ENCODE results near the gene NOVA2. TPM values are rescaled to one million over a fixed set of nuclear protein-coding genes. Genes with fewer than 3 reads are reported as not detected.

NOVA2 gene
- total RNA-seq, 1 experiment from 2014 or later, result not detected

DNA sequence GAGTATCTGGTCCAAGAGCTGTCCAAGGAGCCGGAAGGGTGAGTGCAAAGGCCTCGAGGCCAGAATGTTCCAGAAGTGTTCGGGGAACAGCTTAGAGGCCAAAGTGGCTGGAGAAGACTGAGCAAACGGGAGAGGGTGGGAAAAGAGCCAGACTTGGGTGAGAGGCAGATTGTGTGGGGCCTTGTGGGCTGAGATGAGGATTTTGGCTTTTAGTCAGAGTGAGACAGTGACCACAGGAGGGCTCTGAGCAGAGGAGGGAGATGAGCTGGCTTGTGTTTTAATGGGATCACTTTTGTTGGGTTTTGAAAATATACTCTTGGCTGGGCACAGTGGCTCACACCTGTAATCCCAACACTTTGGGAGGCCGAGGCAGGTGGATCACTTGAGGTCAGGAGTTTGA, 64.7 kb downstream of the NOVA2 start:
- H3K9me2 ChIP-seq (ENCODE audit: insufficient read depth), result no peaks in the 10 kb centered on the region
- peaks cover 14% of the 10 kb centered on the region for H3K4me1 ChIP-seq (replicated peaks; ENCODE audit: insufficient read depth)
- TF ChIP-seq EZH2 (IDR thresholded peaks at IDR 0.05; ENCODE audit: low read depth) (no peak), CTCF (conservative IDR thresholded peaks at IDR 0.05) (no peak)
- H3K36me3 ChIP-seq (ENCODE audit: low read depth), result no peaks in the 10 kb centered on the region
- no TSS peak for BruUV-seq (replicated peaks)
- DNase-seq, result no peak
- H3K4me3 ChIP-seq, result no peak overlapping the region
- H3K27me3 ChIP-seq (ENCODE audit: insufficient read depth, low read depth), result peaks cover 9% of the 10 kb centered on the region; the same call in 1 of the 2 replicates
- intact Hi-C loops (cut with micrococcal nuclease; ENCODE audit: unreplicated experiment), result no loop called here
- H3K4me2 ChIP-seq, result no peak overlapping the region
- no peaks in the 10 kb centered on the region for H3K79me2 ChIP-seq (ENCODE audit: low read depth)
- CTCF ChIA-PET, result no interaction called here
- POLR2A ChIA-PET (ENCODE audit: unreplicated experiment), result no interaction called here
- no peak overlapping the region for H2AFZ ChIP-seq
- H4K20me1 ChIP-seq (ENCODE audit: insufficient read depth), result no peaks in the 10 kb centered on the region
- no peak overlapping the region for H3K27ac ChIP-seq
- peaks cover 13% of the 10 kb centered on the region for H3F3A ChIP-seq (ENCODE audit: insufficient read depth, low read depth)
- H3K9me3 ChIP-seq (ENCODE audit: insufficient read depth, low read depth), result no peaks in the 10 kb centered on the region

GRCh38 chr19:45906221-45906620, 67.4 kb downstream of the NOVA2 start:
- H3K27me3 ChIP-seq (ENCODE audit: insufficient read depth, low read depth), result no peaks in the 10 kb centered on the region
- peaks cover 23% of the 10 kb centered on the region for H3K4me1 ChIP-seq (replicated peaks; ENCODE audit: insufficient read depth)
- POLR2A ChIA-PET (ENCODE audit: unreplicated experiment), result interaction anchor here (0.6 kb wide), 1 partner anchor 189 kb away, joined by 5 read pairs; no protein-coding TSS in a partner anchor
- peaks cover 23% of the 10 kb centered on the region for H3F3A ChIP-seq (ENCODE audit: insufficient read depth, low read depth)
- no peaks in the 10 kb centered on the region for H3K9me2 ChIP-seq (ENCODE audit: insufficient read depth)
- peaks cover 8% of the 10 kb centered on the region; the same call in 1 of the 2 replicates for H3K79me2 ChIP-seq (ENCODE audit: low read depth)
- peak in 1 of 2 experiments; percentile 72 for DNase-seq
- H2AFZ ChIP-seq, result peak overlapping the region; percentile 63; the same call in 1 of the 2 replicates
- no peak for TF ChIP-seq CTCF (conservative IDR thresholded peaks at IDR 0.05)
- TF ChIP-seq EZH2 (IDR thresholded peaks at IDR 0.05; ENCODE audit: low read depth), result no peak
- no peak overlapping the region for H3K4me3 ChIP-seq
- H3K4me2 ChIP-seq, result peak overlapping the region; percentile 58
- no peaks in the 10 kb centered on the region for H4K20me1 ChIP-seq (ENCODE audit: insufficient read depth)
- BruUV-seq (replicated peaks), result no TSS peak
- CTCF ChIA-PET, result no interaction called here
- intact Hi-C loops (cut with micrococcal nuclease; ENCODE audit: unreplicated experiment), result no loop called here
- H3K36me3 ChIP-seq (ENCODE audit: low read depth), result no peaks in the 10 kb centered on the region
- H3K27ac ChIP-seq, result peak overlapping the region; percentile 61
- no peaks in the 10 kb centered on the region for H3K9me3 ChIP-seq (ENCODE audit: insufficient read depth, low read depth)

DNA sequence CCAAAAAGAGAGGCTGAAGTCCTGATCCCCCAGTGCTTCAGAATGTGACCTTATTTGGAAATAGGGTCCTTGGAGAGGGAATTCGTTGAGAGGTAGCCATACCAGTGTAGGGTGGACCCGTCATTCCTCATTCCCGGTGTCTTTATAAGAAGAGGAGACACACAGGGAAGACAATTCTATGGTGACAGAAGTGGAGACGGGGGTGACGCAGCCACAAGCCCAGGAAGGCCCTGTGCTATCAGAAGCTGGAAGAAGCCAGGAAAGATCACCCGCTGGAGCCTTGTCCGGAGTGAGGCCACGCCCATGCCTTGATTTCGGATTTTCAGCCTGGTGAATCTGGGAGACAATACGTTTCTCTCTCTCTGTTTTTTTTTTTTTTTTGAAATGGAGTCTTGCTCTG, 68.7 kb downstream of the NOVA2 start:
- H3K27me3 ChIP-seq (ENCODE audit: insufficient read depth, low read depth), result no peaks in the 10 kb centered on the region
- H3K9me2 ChIP-seq (ENCODE audit: insufficient read depth), result no peaks in the 10 kb centered on the region
- peaks cover 35% of the 10 kb centered on the region for H3F3A ChIP-seq (ENCODE audit: insufficient read depth, low read depth)
- no peaks in the 10 kb centered on the region for H3K9me3 ChIP-seq (ENCODE audit: insufficient read depth, low read depth)
- no peak overlapping the region for H2AFZ ChIP-seq
- DNase-seq, result no peak
- ChIA-PET POLR2A (ENCODE audit: unreplicated experiment) (no interaction called here), CTCF (no interaction called here)
- H3K27ac ChIP-seq, result no peak overlapping the region
- H3K79me2 ChIP-seq (ENCODE audit: low read depth), result peaks cover 15% of the 10 kb centered on the region
- no peaks in the 10 kb centered on the region for H4K20me1 ChIP-seq (ENCODE audit: insufficient read depth)
- peaks cover 7% of the 10 kb centered on the region; the same call in 1 of the 2 replicates for H3K36me3 ChIP-seq (ENCODE audit: low read depth)
- peaks cover 32% of the 10 kb centered on the region for H3K4me1 ChIP-seq (replicated peaks; ENCODE audit: insufficient read depth)
- no TSS peak for BruUV-seq (replicated peaks)
- no peak overlapping the region for H3K4me2 ChIP-seq
- intact Hi-C loops (cut with micrococcal nuclease; ENCODE audit: unreplicated experiment), result no loop called here
- H3K4me3 ChIP-seq, result no peak overlapping the region
- no peak for TF ChIP-seq EZH2 (IDR thresholded peaks at IDR 0.05; ENCODE audit: low read depth)
- TF ChIP-seq CTCF (conservative IDR thresholded peaks at IDR 0.05), result no peak
